PFSK-1 (cell line): Measurements from ENCODE around the gene RNF208.

ENCODE experiments used
- FOXP2 ChIP-seq: optimal IDR thresholded peaks from 2 replicates; pipeline ENCODE3; 2011; ENCODE audit warnings: borderline replicate concordance, control low read depth, inconsistent platforms; ENCODE audit not compliant: insufficient read depth; ENCODE audit errors: extremely low read length, extremely low read depth
- POLR2AphosphoS5 ChIP-seq: IDR thresholded peaks from 2 replicates; pipeline ENCODE4 v1.6.1; 2012; ENCODE audit warnings: low read depth, mild to moderate bottlenecking, control low read depth, low read length, moderate library complexity
- REST ChIP-seq, 2 experiments: IDR thresholded peaks; 2 replicates each; pipeline versions ENCODE4 v1.6.1 to v1.8.0; 2011 to 2012; ENCODE audit warnings: low read depth in 2 of 2, low read length in 2 of 2, control low read depth in 1 of 2, inconsistent platforms in 1 of 2, mild to moderate bottlenecking in 1 of 2, moderate library complexity in 1 of 2; ENCODE audit not compliant: insufficient read depth in 1 of 2
- SIN3A ChIP-seq: IDR thresholded peaks from 2 replicates; pipeline ENCODE4 v1.6.1; 2012; ENCODE audit warnings: mild to moderate bottlenecking, low read length, moderate library complexity, borderline replicate concordance; ENCODE audit not compliant: insufficient read depth
- TAF1 ChIP-seq: IDR thresholded peaks from 2 replicates; pipeline ENCODE4 v1.6.1; 2012; ENCODE audit warnings: low read length, control low read depth, borderline replicate concordance; ENCODE audit not compliant: insufficient read depth

RNF208 gene

GRCh38 chr9:137235424-137236237, 13.6 kb upstream of the RNF208 start:
- TF ChIP-seq POLR2AphosphoS5 (no peak), REST (IDR thresholded peaks at IDR 0.05; ENCODE audit: insufficient read depth in 1 of 2, low read depth in 2 of 2, low read length in 2 of 2) (no peak), SIN3A (no peak), TAF1 (no peak), FOXP2 (no peak)

DNA sequence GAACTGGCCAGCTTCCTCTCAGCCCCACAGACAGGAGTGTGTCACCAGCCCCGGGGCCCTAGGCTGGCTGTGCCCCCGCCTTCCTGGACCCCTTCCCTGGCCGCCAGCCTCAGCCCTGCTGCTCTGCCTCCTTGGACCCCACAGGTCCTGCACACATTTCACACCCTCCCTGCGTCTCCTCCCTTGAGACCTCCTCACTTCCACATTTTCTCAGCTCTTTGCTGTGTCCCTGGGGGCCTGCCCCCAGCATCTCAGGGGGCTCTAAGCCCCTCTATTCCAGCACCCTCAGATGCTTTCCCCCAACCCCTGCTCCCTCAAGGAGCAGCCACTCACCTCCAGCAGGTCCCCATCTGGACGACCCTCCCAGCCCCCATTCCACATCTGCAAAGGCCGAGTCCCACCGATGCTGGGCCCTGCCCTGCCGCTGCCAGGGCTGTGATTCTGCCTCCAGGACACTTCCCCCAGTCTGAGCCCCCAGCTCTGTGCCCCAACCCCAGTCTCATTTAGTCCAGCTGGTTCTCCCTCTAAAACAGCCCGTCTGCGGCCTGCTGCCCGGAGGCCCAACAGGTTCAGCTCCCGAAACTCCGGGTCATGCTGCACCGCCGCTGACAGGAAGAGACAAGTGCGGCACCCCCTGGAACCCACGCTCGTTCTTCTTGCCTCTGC, 12.9 kb upstream of the RNF208 start:
- TF ChIP-seq FOXP2 = no peak
- TF ChIP-seq SIN3A = no peak
- no peak for TF ChIP-seq TAF1
- TF ChIP-seq REST (IDR thresholded peaks at IDR 0.05; ENCODE audit: insufficient read depth in 1 of 2, low read depth in 2 of 2, low read length in 2 of 2) = no peak
- no peak for TF ChIP-seq POLR2AphosphoS5

- TF ChIP-seq REST (IDR thresholded peaks at IDR 0.05; ENCODE audit: insufficient read depth in 1 of 2, low read depth in 2 of 2, low read length in 2 of 2) (no peak), TAF1 (no peak), SIN3A (no peak), POLR2AphosphoS5 (no peak), FOXP2 (no peak)
These were observed 12.1 kb upstream of the RNF208 start for GRCh38 chr9:137234055-137234697.

DNA sequence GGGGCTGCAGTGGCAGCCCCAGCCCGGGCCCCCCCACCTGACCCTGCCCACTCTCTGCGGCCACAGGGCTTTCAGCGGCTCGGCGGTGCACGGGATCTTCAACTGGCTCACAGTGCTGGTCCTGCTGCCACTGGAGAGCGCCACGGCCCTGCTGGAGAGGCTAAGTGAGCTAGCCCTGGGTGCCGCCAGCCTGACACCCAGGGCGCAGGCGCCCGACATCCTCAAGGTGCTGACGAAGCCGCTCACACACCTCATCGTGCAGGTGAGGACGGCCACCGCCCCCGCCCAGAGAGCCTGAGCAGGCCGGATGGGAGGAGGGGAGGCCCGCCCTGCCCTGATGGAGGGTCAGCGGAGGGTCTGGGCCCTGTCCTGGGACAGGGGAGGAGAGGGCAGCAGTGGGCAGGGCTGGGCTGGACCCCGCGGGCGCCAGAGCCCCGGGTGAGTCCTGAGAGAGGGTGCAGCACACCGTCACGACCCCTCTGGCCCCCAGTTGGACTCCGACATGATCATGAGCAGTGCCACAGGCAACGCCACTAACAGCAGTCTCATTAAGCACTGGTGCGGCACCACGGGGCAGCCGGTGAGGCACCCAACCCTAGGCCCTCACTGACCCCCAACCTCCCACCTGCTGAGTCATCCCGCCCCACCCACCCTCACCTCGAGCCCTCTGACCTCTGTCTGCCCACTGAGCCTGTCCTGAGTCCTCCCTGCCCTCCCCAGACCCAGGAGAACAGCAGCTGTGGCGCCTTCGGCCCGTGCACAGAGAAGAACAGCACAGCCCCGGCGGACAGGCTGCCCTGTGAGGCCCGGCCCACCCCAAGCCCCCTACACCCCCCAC, 11.3 kb upstream of the RNF208 start:
- TF ChIP-seq FOXP2 = no peak
- no peak for TF ChIP-seq REST (IDR thresholded peaks at IDR 0.05; ENCODE audit: insufficient read depth in 1 of 2, low read depth in 2 of 2, low read length in 2 of 2)
- TF ChIP-seq POLR2AphosphoS5 = no peak
- no peak for TF ChIP-seq TAF1
- TF ChIP-seq SIN3A = no peak
